T follicular helper cell (primary cell): ENCODE data around the gene CCDC186.
"Not testable (repeated sequence)": the region's sequence is repeated elsewhere in the genome, so short reads cannot be mapped to it uniquely, and the experiment has no call there.

Source experiments
- DNase-seq: peaks from one replicate; pipeline ENCODE4 v3.0.0-alpha.2; 2020; ENCODE audit warnings: low read depth

Gene CCDC186

DNA sequence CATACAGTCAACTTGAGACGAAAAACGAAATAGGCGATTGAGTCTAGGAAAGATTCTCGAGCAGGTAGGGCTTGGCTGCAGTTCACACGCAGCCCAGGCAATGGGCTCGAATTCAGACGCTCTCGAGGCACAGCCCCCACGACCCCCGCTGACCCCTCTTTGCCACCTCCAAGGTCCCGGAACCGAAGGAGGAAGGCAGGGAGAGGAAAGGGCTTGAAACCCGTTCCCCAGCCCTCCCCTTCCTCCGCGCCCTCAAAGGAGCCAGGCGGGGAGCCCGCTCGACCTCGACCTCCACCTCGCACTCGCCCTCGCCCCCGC lies 441 bp downstream of the CCDC186 start:
- no peak for DNase-seq

DNA sequence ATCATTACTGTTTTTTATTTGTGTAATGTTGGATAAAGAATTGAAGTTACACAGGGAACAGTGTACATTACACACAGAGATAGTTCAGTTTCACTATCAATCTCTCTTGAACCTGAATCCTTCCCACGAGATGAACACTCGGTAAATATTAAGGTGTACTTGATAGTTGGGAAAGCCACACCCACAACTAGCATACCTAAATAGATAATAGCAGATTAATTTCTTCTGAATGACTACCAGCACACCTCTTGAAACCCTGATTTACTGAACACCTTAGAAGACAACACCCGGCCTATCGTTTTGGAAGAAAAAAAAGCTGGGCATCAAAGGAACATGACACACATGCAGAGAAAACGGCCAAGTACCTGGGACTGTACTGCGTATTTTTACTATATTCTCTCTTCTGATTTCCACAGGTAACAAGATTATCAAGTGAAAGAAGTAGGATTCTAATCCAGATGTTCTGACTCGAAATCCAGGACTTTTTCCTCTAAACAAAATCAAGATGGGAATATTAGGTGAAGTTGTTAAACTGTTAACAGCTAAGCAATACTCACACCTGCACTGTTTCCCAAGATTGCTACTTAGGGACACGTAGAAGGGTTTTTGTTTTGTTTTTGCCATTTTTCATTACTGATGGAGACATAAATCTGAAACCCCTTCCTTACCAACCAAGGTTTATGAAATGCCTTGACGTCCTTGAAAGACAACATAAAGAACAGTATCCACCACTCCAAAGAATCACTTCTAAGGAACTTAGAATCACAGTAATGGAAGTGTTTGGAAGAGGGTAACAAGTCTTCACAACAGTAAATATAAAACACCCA lies 1.0 kb downstream of the CCDC186 start:
- no peak for DNase-seq

DNA sequence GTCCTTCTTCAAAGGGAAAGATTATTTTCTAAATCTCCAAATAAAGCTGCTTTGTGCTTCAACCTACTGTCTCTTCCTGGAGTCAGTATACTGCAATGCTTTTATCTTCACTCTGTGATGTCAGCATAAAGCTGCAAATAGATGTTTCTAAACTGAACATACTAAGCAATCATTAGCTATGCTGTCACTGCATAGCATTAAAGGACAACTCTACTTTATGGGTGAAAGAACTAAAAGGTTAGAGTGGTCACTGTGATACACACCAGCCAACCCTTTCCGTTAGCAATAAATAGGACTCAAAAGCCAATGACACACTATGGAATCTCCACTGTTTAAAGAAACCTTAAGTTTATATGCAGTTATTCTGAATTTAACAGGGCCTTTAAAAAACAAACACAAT lies 1.8 kb downstream of the CCDC186 start:
- no peak for DNase-seq

DNA sequence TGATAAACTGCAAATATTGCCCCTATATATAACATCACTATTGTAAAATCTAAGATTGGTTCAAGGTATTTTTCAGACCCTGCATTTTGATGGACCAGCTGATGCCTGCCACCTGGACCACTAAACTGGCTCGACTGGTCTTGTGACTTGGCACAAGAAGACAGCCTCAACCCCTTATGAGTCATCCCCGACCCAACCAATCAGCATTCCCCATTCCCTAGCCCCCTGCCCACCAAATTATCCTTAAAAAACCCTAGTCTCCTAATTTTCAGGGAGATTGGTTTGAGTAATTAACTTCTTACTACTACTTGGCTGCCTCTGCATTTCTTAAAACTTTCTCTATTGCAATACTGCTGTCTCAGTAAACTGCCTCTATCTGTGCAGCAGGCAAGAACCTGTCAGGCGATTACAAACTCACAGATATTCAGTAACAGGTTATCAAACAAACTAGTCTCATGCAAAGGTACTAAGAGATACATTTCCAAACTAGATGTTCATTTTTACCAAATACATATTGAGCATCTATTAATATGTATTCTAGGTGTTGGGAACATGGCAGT lies 5.5 kb downstream of the CCDC186 start:
- no peak for DNase-seq

DNA sequence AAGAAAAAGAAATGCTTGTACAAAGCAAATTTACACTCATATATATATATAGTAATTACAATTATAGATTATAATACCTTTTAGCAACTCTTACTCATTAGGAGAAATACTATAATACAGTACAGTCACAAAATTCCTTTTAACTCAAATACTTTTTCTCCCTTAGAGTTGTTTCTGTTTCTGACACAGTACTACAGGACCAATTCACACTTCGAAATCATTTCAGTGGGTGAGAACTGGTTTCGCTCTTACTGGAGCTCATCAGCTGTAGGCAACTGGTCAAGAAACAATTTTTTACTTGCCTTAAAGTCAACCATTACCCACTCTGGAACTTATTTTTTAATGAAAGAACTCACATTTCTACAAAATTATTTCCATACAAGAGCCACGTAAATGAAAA lies 6.0 kb downstream of the CCDC186 start:
- DNase-seq, result no peak

DNA sequence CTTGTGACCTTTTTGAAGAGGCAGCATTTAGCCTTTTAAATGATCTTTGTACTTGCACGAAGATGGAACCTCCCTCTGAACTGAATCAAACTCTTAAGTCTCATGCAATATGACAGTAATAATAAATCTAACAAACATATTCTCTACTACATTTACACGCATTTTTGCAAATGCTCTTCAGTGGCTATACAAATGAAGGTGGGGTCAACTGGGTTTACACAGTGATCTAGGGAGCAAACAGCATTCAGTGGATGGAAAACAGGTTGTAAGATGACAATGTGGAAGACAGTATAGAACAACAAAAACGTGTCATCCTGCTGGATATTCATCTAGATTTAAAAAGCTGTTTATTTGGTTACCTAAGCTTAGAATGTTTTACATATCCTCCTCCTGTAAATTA lies 7.5 kb downstream of the CCDC186 start:
- DNase-seq, result no peak

DNA sequence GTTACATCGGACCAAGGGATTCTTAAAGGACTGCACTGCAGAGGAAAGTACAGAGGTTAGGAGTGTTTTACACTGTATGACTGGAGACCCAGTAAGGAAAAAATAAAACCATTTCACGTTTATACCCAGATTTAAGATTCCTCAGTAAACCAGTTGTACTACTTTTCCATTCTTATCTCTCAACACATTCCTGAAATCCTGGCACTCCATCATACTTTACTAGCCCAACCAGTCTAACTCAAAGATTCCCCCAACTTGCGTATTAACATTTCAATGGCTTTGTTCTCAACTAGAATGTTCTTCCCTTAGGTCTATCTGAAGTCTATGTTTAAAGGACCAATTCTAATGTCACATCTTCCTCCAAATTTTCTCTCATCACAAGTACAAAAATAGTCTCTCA lies 8.0 kb downstream of the CCDC186 start:
- DNase-seq, result no peak

DNA sequence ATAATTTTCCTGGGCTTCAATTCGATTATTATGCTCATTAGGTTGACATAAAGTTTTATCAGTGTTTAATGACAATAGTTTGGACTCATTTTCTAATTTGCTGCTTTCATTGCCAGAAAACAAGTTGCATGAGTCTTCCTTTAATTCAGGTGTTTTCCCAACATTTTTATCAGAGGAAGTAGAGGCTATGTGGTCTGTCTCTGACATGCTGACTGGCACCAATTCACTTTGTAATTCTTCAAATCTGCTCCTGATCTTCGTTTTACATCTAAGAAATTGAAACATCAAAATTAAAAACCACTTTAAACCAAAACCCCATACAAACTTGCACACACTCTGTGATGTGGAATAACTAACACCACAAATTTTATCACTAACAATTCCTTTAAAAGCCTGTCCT lies 10.9 kb downstream of the CCDC186 start:
- no peak for DNase-seq

DNA sequence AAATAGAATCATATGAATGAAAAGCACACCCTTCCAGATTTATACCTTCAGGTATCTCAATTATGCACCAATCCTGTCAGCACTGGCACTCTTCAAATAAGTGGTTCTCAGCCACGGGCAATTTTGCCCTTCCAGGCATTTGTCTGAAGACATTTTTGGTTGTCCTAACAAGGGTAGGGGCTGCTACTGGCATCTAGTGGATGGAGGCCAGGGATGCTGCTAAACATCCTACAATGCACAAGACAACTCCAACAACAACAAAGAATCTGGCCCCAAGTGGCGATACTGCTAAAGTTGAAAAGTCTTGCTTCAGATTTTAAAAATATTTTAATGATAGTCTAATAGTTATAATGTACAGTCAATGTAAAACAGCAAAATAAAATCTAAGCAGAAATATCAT lies 16.1 kb downstream of the CCDC186 start:
- no peak for DNase-seq

DNA sequence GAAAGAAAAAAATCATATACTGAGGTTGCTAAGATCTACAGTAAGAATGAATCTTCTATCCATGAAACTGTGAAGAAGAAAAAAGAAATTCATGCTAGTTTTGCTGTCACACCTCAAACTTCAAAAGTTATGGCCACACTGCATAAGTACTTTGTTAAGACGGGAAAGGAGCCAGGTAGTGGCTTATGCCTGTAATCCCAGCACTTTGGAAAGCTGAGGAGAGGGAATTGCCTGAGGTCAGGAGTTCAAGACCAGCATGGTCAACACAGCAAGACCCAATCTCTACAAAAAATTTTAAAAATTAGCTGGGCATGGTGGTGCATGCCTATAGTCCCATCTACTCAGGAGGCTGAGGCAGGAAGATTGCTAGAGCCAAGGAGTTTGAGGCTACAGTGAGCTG lies 22.1 kb downstream of the CCDC186 start:
- DNase-seq, result no peak

DNA sequence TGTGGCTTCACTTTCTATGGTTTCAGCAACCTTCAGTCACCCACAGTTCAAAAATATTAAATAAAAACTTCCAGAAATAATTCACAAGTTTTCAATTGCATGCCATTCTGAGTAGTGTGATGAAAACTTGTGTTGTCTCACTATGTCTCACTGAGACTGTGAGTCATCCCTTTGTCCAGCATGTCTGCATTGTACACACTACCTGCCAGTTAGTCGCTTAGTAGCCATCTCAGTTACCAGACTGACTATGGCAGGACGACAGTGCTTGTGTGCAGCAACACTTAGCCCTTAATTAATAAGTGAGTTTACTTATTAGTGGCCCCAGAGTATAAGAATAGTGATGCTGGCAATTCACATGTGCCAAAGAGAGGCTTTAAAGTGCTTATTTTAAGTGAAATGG lies 22.5 kb downstream of the CCDC186 start:
- no peak for DNase-seq

DNA sequence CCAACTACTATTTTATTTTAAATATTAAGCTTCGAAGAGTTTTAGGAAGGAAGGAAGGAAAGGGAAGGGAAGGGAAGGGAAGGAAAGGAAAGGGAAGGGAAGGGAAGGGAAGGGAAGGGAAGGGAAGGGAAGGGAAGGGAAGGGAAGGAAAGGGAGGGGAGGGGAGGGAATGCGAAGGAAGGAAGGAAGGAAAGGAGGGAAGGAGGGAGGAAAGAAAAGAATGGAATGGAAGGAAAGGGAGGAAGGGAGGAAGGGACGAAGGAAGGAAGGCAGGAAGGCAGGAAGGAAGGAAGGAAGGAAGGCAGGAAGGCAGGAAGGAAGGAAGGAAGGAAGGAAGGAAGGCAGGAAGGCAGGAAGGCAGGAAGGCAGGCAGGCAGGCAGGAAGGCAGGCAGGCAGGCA lies 24.5 kb downstream of the CCDC186 start:
- not testable (repeated sequence) for DNase-seq

DNA sequence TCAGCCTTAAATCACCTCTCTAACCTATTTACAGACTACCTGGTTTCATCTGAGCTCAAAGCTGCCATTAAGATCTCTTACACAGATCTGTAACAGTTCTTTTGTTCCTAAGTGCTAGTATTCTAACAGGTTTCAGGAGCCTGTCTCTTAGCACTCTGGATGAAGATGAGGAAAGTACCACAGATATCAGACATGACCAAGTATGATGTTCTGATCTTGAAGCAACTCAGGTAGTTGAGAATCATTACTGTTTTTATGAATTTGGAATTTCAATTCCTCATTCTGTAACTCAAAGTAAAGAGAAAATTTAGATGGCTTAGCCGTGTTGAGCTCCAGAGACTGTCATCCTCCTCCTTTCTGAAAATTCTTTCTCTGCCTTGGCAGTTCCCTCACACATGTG lies 30.8 kb downstream of the CCDC186 start:
- no peak for DNase-seq

DNA sequence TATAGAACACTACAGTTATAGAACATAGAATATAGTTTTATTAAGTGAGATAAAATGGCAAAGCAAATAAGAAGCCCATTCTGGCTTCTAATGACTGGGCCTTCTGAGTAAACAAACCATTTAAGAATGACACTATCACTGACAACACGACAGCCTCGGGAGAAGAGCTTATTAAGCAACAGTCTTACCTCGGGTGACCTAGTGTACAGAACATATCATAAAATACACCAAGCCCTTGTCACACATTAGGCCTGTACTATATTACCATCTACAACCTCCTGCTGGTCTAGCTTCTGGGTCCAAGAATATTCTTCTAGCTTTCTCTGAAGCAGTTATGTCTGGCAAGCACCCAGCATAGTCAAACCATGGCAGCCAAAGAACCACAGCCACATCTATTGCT lies 32.0 kb downstream of the CCDC186 start:
- no peak for DNase-seq

DNA sequence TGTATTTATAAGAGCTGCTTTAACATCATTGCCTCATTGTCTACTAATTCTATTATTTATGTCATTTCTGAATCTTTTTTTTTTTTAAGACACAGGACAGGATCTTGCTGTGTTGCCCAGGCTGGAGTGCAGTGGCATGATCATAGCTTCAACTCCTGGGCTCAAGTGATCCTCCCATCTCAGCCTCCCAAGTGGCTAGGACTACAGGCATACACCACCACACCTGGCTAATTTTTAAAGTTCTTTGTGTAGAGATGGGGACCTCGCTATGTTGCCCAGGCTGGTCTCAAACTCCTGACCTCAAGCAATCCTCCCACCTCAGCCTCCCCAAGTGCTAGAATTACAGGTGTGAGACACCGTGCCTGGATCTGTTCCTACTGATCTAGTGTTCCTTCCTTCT lies 33.2 kb downstream of the CCDC186 start:
- DNase-seq, result not testable (repeated sequence)

DNA sequence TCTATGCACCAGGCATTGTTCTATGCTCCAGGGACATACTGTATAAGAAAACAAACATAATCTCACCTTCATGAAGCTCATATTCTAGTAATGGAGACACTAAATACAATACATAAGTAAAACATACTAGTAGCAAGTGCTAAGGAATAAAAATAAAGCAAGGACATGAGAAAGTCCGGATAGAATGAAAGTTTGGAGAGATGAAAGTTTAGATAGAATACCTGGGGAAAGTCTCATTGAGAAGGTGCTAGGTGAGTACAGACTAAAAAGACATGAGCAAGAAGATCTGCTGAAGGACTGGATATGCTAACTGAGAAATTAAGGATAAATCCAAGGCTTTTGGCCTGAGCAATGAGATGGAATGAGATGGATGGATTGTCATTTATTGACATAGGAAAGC lies 34.0 kb downstream of the CCDC186 start:
- no peak for DNase-seq

DNA sequence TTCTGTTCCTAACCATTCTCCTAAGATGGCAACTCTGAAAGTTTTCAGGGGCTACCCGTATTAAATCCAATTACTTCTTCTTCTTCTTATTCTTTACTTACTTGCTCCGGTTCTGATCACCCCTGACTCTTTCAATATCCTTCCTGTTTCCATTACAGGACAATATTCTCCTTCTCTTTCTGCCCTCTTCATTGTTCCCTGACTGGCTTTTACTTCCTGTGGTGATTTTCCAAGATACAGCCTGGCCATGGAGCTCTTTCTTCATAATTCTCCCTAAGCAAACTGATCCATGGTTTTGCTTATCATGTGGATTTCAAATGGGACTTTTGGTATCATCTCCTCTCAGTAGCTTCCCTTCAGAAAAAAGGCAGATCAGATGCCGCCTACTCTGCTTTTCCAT lies 35.4 kb downstream of the CCDC186 start:
- no peak for DNase-seq

DNA sequence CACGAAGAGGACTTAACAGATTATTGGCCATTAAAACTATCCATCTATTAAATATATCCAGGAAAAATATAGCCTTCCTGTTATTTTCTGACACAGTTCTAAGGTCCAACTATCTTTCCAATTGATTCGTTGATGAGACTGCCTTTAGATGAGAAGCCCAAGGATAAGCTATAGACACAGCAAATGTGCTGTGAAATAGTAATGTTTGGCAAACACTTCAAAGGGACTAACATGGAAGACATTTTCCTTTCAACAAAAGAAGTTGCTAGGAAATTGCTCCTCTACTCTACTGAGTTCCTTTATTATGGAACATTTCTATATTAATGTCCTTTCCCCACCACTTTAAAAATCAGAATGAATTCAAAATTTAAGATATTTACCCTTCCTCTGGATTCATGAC lies 38.5 kb downstream of the CCDC186 start:
- DNase-seq, result no peak

DNA sequence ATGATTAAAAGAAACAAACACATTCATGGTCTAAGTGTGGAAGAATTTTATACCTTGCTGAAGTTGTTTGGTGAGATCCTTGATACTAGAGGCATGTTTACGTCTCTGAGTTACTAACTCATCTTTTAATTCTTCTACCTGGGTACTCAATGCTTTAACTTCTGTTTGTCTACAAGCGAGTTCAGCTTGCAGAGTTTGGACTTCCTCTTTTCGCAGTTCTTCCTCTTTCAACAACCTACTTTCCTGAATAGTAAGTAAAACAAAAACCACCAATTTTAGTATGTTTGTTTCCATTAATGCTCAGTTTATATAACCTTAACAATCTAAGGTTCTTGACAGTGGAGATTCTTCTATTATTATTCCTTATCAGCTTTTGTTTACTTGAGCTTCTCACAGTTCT lies 42.9 kb downstream of the CCDC186 start:
- no peak for DNase-seq

DNA sequence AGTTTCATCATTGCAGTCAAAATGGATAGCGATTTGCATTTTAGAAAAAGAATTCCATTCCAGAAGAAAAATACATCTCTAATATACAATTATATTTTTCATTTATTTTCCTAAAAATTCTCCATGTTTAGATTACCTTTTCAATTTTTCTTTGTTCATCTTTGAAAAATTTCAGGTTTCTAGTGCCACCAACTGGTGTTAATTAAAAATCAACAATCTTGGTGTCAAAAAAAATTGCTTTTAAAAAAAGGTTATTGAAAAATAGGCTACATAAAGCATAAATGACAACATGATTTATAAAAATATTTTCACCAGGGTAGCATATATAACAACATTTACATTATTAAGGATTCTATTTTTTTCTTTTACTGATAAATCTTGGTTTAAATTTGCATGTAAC lies 53.0 kb downstream of the CCDC186 start:
- DNase-seq, result no peak

DNA sequence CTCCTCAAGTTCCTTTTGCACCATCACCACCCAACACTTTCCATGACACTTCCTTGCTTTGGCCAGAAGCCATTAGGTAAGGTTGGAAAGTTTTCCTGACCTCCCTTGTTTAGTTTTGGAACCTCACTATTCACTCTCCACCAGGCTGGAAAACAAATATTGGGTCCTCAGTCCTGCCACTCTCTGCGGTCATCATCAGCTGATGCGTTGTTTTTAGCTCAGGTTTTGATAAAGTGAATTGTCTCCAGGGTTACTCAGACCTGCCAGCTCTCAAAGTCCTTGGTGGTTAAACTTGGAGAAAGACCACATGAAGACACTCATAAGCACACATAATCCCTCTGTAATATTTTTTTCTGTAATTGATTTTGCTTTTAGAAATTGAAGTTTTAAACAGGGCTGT lies 55.5 kb downstream of the CCDC186 start:
- no peak for DNase-seq

DNA sequence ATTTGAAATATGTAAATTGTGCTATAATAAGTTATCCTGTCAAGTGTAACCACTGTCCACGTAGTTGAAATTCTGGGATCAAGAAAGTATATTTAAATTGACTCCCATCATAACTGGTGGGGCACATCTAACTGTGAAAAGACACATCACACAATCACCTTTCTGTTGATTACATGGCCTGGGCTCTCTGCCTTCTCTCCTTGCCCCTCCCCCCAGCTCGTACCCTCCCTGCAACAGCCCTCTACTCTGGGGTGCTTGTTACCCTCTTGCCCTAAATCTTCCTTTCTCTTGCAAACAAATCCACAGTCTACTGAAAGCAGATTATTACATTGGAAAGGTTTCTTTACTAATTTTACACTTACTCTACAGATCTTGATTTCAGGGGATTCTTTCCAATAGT lies 56.3 kb downstream of the CCDC186 start:
- DNase-seq, result no peak

DNA sequence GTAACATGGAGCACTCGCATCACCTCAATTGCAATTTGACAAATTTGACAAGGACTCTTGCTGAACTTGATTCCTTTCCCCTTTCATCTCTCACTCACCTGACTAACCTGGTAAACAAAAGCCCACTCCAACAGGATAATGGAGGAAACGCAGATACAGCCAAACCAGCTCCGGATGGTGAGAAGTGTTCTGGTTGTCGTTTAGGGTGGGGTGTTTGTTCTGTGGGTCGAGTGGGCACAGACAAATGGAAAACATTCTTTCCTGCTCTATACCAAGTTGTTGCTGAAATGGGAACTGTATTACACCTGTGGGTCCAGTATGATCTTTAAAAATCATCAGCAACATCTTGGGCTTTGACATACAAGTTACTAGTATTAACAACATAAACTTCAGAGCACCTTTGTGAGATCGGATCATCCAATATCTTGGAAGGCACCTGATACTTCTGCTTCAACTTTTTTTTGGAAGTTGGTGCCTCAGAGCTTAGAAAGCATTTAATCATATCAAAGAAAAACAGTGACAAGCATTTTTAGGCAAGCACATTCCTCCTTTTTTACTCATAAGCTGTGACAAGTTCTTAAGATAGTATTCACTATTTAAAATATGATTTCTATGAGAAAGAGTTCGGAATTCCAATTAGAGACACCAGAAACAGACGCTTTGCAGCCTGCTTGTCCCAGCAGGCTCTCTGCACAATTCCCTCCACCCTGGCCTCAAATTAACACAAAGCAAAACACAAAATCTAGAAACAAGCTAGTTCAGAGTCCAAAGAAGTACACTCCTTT lies 58.1 kb downstream of the CCDC186 start:
- no peak for DNase-seq
